Lung (tissue), 12 donors: ENCODE measurements around the gene COL6A3. TPM values are rescaled to one million over a fixed set of nuclear protein-coding genes. Genes with fewer than 3 reads are reported as not detected.

Source experiments
- ATAC-seq: fragments of 200-7000 bp; cut with Tn5 transposase; one replicate; pipeline ENCODE4 v1.9.1; 2020; ENCODE audit warnings: moderate number of reproducible peaks; ENCODE audit not compliant: insufficient read depth, low FRiP score
- DNase-seq, 3 donors: peaks; one replicate each; pipeline ENCODE4 v3.0.0-alpha.2; 2013 to 2017
- H3K27ac ChIP-seq, 2 donors: one replicate each; pipeline ENCODE4 v1.5.1; 2013; ENCODE audit warnings: mild to moderate bottlenecking in 2 of 2, moderate library complexity in 2 of 2, control low read depth in 1 of 2, inconsistent platforms in 1 of 2, low read depth in 1 of 2, low read length in 1 of 2
- H3K27me3 ChIP-seq, 3 donors: one replicate each; pipeline ENCODE4 v1.5.1; 2013; ENCODE audit warnings: low read length in 2 of 3; ENCODE audit not compliant: control insufficient read depth in 3 of 3, insufficient read depth in 3 of 3
- H3K36me3 ChIP-seq, 4 donors: one replicate each; pipeline ENCODE4 v1.5.1; 2013; ENCODE audit warnings: low read length in 4 of 4, mild to moderate bottlenecking in 1 of 4, moderate library complexity in 1 of 4; ENCODE audit not compliant: control insufficient read depth in 4 of 4, insufficient read depth in 4 of 4
- H3K4me1 ChIP-seq, 5 donors: one replicate each; pipeline ENCODE4 v1.5.1; 2013; ENCODE audit warnings: low read length in 5 of 5, mild to moderate bottlenecking in 2 of 5, moderate library complexity in 1 of 5; ENCODE audit not compliant: control insufficient read depth in 5 of 5, insufficient read depth in 5 of 5
- H3K4me3 ChIP-seq: one replicate; pipeline ENCODE4 v1.5.1; 2013; ENCODE audit warnings: mild to moderate bottlenecking, control low read depth, moderate library complexity
- H3K9ac ChIP-seq, 2 donors: one replicate each; pipeline ENCODE4 v1.5.1; 2013; ENCODE audit warnings: low read length in 2 of 2, control low read depth in 1 of 2; ENCODE audit not compliant: insufficient read depth in 1 of 2
- H3K9me3 ChIP-seq, 4 donors: one replicate each; pipeline ENCODE4 v1.5.1; 2013; ENCODE audit warnings: low read length in 3 of 4, mild to moderate bottlenecking in 1 of 4, moderate library complexity in 1 of 4; ENCODE audit not compliant: control insufficient read depth in 4 of 4, insufficient read depth in 3 of 4
- CTCF ChIP-seq: IDR thresholded peaks from 2 replicates; pipeline ENCODE4 v1.5.1; 2012; ENCODE audit warnings: mild to moderate bottlenecking; ENCODE audit errors: control extremely low read depth, extremely low read depth
- WGBS, 2 donors: extraction: QIAGEN DNeasy Blood & Tissue Kit; methylation state at CpG; one replicate each; pipeline ENCODE4 v1.1.7; 2013; 5-methylcytosine and 5-hydroxymethylcytosine counted together
- polyA plus RNA-seq, 2 donors: library from polyadenylated mRNA; stranded (reverse); fragments of 200-250 nt; gene quantifications; one replicate each; pipeline ENCODE4 v1.2.1, GENCODE V29; 2013
- total RNA-seq, 2 donors: library from RNA; depleted of rRNA in 1 of 2; stranded (reverse); fragments of >200 nt in 1 of 2; gene quantifications; one replicate each; pipeline ENCODE4 v1.2.1, GENCODE V29; 2014 to 2021
- donor health status: control.
- donor health status: control.
- donor health status: Bipolar disorder and iron deficiency.
- donor health status: healthy.
- donor health status: DM: yes; HTN: yes; CAD: no.

Gene COL6A3
- total and polyA plus RNA-seq, 4 donors, result 36.4 to 548 (median 277) TPM

- Histone ChIP-seq H3K4me3 (no peak overlapping the region), H3K9me3 (peaks cover 0 to 3% (median 0%) of the 10 kb centered on the region in 4 donors), H3K4me1 (peaks cover 1 to 71% (median 33%) of the 10 kb centered on the region in 5 donors), H3K9ac (peak overlapping the region in 1 of 2 donors; percentile 67), H3K27ac (peak overlapping the region; percentile 82 to 95), H3K36me3 (no peaks in the 10 kb centered on the region), H3K27me3 (no peaks in the 10 kb centered on the region)
- DNase-seq (peak; percentile 99 to 100 (median 100)), ATAC-seq (peak; percentile 81)
- 0 to 1% methylated on average over 20 of the region's 20 CpGs for WGBS, 2 donors
- no peak for TF ChIP-seq CTCF
Measured at GRCh38 chr2:237291138-237291792, 122.7 kb downstream of the COL6A3 start.

GRCh38 chr2:237290261-237290660 is 123.7 kb downstream of the COL6A3 start:
- Histone ChIP-seq H3K27me3 (no peaks in the 10 kb centered on the region), H3K9ac (peak overlapping the region in 1 of 2 donors; percentile 61), H3K36me3 (no peaks in the 10 kb centered on the region), H3K9me3 (peaks cover 0 to 3% (median 0%) of the 10 kb centered on the region in 4 donors), H3K4me1 (peaks cover 1 to 63% (median 31%) of the 10 kb centered on the region in 5 donors), H3K27ac (peak overlapping the region; percentile 37 to 80), H3K4me3 (no peak overlapping the region)
- DNase-seq, result peak; percentile 84 to 92 (median 90)
- WGBS, 2 donors, result 26 to 57% methylated on average over 12 of the region's 12 CpGs
- peak; percentile 67 for ATAC-seq
- TF ChIP-seq CTCF, result no peak

- DNase-seq, result no peak
- Histone ChIP-seq H3K4me1 (peaks cover 1 to 51% (median 24%) of the 10 kb centered on the region in 5 donors), H3K4me3 (no peak overlapping the region), H3K27ac (peak overlapping the region in 1 of 2 donors; percentile 41), H3K9me3 (peaks cover 0 to 3% (median 0%) of the 10 kb centered on the region in 4 donors), H3K36me3 (no peaks in the 10 kb centered on the region), H3K9ac (no peak overlapping the region), H3K27me3 (no peaks in the 10 kb centered on the region)
- no peak for TF ChIP-seq CTCF
- no peak for ATAC-seq
- 72 to 86% methylated on average over 7 of the region's 7 CpGs for WGBS, 2 donors
Measured at GRCh38 chr2:237289139-237289538, 124.8 kb downstream of the COL6A3 start.
